ENCODE measurements around the gene TRIO.

- TF ChIP-seq CTCF (conservative IDR thresholded peaks at IDR 0.05; ENCODE audit: low read depth, low read length) (no peak), EZH2 (IDR thresholded peaks at IDR 0.05; ENCODE audit: borderline replicate concordance, low read depth, low read length, poor library complexity, severe bottlenecking) (no peak)
Measured at GRCh38 chr5:14245132-14245925, 102.2 kb downstream of the TRIO start.

Measured in A673 (cell line).